HG03280 (cell line): Measurements from ENCODE around the gene ZBTB11.
"Not testable (repeated sequence)": the region's sequence is repeated elsewhere in the genome, so short reads cannot be mapped to it uniquely, and the experiment has no call there.

Experiments used
- ATAC-seq: cut with Tn5 transposase; IDR thresholded peaks from one replicate; pipeline ENCODE4 v1.9.1; 2021; ENCODE audit warnings: mild to moderate bottlenecking, moderate library complexity; ENCODE audit not compliant: unreplicated experiment

The ZBTB11 gene

GRCh38 chr3:101619734-101620133, 57.2 kb downstream of the ZBTB11 start:
- ATAC-seq = no peak

GRCh38 chr3:101618726-101619125, 58.2 kb downstream of the ZBTB11 start:
- no peak for ATAC-seq

DNA sequence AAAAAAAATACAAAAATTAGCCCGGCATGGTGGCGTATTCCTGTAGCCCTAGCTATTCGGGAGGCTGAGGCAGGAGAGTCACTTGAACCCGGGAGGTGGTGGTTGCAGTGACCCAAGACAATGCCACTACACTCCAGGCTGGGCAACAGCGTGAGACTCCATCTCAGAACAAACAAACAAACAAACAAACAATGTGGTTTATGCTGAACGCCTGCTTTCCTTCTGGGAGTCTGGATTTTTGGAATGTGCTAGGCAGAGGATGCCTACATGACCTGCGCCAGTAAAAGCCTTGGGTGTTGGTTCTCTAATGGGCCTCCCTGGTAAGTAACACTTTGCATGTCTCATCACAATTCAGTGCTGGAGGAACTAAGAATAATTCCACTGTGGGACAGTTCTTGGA, 59.5 kb downstream of the ZBTB11 start:
- no peak for ATAC-seq

DNA sequence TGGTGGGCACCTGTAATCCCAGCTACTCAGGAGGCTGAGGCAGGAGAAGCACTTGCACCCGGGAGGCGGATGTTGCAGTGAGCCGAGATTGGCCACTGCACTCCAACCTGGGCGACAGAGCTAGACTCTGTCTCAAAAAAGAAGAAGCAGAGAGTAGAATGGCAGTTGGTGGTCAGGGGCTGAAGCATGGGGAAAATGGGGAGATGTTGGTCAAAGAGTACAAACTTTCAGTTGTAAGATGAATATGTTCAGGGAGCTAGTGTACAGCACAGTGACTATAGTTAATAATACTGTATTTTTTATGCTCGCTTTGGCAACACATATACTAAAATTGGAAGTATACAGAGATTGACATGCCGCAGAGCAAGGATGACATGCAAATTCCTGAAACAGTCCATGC, 61.4 kb downstream of the ZBTB11 start:
- no peak for ATAC-seq

DNA sequence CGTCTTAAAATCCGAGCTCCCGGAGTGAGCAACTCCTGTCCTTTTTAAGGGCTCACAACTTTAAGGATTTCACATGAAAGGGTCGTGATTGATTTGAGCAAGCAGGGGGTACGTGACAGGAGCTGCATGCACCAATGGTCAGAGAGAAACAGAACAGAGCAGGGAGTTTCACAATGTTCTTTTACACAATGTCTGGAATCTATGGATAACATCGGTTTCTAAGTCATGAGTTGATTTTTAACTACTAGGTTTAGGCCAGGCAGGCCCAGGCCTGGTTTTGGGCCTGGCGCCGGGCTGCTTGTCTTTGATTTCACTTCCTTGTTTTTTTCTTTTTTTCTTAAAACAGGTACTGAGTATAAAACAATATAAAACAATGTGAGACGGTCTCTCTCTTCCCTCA, 63.9 kb downstream of the ZBTB11 start:
- not testable (repeated sequence) for ATAC-seq

DNA sequence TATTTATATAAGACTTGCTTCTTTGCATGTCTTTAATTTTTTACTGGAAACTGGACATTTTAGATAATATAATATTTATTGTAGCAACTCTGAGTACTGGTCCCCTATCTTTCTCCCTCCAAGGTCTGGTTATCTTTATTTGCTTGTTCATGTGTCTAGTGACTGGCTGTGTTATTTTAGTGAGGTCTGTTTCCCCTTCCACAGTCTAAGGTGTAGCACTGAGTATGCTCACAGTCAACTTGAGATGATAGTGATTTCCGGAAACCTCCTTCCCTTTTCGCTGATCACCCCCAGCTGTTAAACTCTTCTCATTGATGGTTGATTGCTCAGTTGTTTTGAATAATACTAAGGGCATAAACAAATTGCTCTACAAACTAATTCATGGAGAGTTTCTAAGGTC, 65.9 kb downstream of the ZBTB11 start:
- ATAC-seq = peak; percentile 63

GRCh38 chr3:101605398-101605797, 71.5 kb downstream of the ZBTB11 start:
- not testable (repeated sequence) for ATAC-seq

DNA sequence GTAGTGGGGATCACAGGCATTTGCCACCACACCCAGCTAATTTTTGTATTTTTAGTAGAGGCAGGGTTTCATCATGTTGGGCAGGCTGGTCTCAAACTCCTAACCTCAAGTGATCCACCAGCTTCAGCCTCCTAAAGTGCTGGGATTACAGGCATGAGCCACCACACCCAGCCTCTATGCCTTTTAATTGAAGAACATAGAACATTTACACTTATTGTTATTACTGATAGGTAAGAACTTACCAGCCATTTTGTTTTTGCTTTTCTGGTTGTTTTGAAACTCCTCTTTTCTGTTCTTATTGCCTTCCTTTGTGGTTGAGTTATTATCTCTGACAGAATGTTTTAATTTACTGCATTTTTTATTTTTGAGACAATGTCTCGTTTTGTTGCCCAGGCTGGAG, 73.7 kb downstream of the ZBTB11 start:
- no peak for ATAC-seq

- no peak for ATAC-seq
Observed at GRCh38 chr3:101602731-101603130, 74.2 kb downstream of the ZBTB11 start.
